NCI-H1436 treated with DMSO at 0.1 percent for 48 hours (cell line): ENCODE results near the gene ZDHHC3.

Experiments used
- DNase-seq: peaks from one replicate; lab custom pipeline; 2025; lab: John Stamatoyannopoulos, UW

ZDHHC3 gene, protein sequence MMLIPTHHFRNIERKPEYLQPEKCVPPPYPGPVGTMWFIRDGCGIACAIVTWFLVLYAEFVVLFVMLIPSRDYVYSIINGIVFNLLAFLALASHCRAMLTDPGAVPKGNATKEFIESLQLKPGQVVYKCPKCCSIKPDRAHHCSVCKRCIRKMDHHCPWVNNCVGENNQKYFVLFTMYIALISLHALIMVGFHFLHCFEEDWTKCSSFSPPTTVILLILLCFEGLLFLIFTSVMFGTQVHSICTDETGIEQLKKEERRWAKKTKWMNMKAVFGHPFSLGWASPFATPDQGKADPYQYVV

DNA sequence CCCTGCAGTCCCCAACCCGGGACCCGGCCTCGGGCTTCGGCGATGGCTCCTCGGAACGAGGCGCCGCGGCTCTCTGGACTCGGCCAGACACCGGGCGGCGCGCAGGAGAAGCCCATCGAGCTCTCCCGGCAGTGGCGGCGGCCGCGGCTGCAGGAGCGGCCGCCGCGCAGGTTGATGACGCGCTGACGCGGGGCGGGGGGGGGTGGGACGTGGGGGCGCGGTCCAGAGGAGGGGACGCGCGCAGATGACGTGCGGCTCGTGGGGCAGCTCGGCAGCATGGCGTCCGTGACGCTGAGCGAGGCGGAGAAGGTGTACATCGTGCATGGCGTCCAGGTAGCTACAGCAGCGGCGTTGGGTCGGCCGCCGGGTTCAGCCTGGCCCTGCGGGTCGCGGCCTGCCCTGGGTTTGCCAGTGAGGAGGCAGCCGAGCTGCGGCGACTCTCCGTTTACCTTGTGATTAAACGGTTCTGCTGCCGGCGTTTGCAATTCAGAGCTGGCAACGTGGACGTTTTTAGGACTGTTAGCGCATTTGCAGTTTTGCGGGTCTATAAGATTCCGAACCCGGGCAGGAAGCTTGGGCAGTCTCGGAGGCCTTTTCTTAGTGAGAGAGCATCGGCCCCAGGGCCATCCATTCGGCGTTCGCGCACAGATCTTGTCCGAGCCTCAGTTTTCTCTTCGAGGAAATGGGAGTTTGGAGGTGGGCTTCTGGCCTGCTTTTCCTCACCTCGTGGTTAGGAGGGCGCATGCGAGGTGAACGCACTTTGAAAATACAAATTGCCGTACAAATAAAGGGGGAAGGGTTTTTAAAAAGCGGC is at the start of gene ZDHHC3, which contains the start of gene EXOSC7:
Gene ZDHHC3, minus strand, starts transcription at position 173 of the 814 bp plus-strand sequence. CDS start 16,738 bp downstream, outside the sequence.
Gene EXOSC7, plus strand, starts transcription at position 243 of the 814 bp plus-strand sequence. Its CDS starts 34 bp downstream, at position 277.
- no peak for DNase-seq

DNA sequence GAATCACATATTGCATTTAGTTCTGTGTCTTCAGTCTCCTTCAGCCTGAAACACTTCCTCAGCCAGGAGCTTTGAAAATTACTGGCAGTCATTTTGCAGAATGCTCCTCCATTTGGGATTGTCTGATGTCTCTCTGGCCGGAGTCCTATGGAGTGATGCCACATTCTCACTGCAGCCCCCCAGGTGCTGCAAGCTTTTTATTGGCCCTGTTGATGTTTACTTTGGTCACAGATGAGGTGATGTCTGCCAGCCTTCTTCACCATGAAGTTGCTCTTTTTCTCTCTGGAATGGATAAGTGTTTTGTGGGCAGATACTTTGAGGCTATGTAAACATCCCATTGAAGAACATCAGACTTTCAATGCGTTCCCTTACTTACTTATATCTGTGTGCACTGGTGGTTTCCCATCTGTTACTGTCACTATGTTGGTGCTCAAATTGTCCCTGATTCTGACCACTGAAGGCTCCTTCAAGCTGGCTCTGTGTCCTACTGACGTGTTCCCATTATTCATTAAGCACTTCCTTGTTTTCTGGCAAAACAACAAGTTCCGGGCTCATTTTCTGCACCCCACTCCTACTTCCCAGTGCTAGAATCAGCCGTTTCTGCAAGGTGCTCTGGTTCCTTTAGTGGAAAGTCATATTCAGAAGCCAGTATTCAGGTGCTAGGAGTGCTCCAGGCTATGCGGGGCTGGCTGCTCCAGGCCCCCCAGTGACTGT is 48.7 kb upstream of the ZDHHC3 start:
- no peak for DNase-seq

DNA sequence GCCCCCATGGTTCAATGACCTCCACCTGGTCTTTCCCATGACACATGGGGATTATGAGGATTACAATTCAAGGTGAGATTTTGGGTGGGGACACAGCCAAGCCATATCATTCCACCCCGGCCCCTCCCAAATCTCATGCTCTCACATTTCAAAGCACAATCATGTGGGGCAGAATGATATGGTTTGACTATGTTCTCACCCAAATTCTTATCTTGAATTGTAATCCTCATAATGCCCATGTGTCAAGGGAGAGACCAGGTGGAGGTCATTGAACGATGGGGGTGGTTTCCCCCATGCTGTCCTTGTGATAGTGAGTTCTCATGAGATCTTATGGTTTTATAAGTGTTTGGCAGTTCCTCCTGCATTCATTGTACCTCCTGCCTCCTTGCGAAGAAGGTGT is 47.7 kb upstream of the ZDHHC3 start:
- DNase-seq = no peak

DNA sequence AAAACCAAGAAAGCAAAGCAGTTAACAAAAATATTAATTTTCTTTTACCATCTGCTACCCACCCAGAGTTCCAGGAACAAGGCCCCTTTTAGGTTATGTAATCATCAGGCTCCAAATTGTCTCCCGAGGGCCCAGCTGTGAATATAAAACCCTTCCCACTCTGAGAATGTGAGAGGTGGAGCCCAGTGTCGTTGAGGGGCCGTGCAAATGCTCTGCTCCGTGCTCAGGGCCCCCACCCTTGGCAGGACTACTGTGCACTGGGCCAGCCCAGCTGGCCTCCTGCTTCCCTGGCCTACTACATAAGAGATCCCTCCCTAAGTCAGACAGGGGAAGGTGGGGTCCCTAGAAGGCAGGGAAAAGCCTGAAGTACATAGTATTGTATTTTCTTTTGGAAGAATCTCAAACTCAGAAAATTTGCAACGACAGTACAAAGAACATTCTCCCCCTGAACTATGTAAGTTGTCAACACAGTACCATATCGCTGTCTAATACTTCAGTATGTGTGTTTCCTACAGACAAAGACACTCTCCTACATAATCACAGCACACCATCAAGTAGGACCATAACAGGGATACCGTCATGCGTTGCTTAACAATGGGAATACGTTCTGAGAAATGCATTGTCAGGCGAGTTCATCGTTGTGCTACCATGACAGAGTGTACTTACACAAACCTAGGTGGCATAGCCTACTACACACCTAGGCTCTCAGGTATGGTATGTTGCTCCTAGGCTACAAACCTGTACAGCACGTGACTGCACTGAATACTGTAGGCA is 45.7 kb upstream of the ZDHHC3 start:
- DNase-seq = no peak

DNA sequence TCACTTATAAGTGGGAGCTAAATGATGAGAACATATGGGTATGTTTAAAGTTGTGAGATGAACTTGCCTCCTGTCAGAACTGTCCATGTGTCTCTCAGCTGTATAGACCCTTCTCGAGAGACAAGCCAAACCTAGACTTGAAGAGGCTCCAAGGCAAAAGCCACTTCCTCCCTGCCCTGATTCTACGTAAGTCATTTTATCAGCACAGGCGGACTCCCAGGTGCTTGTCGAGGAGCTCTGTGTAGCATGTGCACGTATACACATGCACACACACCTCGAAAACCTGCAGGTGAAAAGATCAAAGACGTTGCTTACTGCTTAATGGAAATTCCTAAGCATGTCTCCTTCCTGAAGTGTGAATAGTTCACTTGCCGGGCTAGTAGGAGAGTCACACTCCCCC is 44.6 kb upstream of the ZDHHC3 start:
- DNase-seq = no peak

DNA sequence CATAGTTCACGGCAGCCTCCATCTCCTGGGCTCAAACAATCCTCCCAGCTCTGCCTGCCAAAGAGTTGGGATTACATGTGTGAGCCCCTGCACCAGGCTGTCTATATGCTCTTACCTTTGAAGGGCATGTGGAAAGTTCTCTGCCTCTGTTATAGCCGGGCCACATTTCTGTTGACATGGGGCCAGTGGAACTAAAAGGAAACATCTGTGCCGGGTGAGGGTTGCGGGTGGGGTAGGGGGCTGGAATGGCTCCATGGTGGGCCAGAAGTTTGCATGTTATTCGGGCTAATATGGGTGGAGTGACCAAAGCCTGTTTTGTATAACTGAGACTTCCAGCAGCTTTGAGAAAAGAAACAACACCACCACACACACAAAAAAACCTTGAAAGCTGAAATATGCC is 41.8 kb upstream of the ZDHHC3 start:
- DNase-seq = no peak

DNA sequence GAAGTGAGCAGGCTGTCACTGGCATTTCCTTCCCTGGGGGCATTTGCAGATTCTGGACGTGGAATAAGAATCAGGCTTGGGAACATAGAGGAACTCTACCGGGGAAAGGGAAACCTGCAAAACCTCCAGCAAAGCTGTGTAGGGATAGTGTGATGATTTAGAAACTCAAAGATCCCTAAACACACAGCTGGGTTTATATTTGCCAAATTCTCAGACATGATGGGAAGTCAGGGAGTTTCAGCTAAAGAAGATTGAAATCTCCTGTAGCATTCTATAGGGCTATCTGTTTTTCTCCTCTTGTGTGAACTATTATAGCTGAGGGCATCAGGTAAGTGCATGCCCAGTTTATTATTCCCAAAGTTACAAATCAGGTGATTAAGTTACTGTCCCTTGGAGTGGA is 40.9 kb upstream of the ZDHHC3 start:
- DNase-seq = no peak

DNA sequence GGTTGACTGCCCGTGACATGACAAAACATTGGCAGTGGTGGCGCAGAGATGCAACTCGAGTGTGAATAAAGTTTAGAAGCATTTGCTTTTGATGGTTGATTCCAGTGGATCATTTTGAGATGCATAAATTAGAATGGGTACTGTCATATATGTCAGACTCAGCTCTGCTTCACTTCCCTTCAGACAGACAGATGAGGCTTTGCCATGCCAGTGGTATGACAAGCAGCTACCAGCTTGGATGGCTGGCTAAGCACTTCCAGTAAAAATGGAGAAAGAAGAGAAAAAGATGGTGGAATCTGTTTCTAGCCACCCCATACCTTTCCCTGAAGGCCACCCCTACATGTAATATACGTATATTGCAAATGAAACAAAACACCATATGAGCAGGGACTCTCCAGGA is 36.6 kb upstream of the ZDHHC3 start:
- no peak for DNase-seq

DNA sequence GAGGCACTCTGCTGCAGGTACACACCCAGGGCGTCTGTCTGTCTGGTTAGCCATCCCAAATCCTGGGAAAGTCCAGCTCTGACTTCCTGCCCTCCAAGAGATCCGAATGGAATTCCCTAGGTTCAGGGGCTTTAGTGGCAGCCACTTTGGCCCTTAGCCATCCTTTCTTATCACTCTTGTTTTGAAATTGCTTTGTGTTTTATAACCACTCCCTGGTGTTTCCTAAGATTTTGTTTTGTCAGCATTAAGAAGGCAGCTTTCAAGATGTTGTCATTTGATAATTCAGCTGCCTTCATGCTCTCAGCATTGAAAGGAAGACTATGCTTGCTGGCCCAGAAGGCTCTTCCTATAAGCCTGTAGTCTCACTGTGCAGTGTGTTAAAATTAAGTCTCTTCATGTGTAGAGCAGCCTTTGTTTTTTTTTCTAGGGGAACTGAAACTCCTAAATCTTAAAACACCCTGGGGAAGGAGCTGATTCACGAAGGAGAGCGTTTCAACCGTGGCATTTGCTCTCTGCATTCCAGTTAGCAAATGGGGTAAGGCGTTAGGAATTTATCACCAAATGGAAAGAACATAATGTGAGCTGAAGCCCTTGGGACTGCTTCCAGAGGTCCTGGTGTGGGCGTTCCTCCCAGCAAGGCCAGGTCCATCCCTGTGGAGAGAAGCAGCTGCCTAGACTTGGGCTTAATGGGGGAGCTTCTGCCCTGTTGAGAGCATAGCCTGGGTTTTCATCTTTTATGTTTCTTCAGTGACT is 36.0 kb upstream of the ZDHHC3 start:
- DNase-seq = no peak

DNA sequence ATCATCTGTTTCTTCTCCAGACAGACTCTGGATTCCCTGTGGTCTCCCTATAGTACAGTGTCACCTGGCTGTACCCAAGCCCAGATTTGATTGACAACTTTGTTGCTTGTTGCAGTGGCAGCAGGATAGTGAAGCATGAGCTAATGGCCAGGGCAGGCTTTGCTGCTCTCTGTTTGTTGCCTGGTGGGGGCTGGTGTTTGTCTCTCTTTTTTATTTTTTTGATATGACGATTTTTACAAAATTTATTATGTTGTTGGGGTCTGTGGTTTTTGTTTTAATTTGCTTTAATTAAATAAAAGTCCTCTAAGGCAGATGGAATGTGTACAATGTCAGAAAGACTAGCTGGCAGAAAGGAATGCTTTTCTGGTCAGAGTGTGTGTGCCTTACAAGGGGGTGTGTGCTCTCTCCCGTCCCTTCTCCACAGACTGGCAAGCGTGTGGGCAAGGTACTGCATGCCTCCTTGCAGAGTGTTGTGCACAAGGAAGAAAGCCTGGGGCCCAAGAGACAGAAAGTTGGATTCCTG is 34.9 kb upstream of the ZDHHC3 start:
- no peak for DNase-seq

DNA sequence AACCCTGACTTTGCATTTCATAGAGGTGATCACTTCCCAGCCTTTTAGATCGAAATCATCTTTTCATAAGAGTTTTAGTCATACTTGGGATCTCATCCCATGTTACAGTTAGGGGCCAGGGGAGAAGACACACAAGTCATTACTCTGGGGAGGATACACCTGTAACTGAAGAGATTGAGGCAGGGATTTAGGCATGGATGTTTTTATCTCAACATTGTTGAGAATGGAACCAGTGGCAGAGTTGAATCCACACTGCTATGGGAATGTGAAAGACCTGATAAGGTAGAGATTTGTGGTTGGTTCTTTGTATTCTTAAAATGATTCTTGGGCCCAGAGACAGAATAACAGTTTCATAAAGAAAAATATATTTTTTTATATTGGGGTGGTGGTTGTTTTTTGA is 33.9 kb upstream of the ZDHHC3 start:
- DNase-seq = no peak

DNA sequence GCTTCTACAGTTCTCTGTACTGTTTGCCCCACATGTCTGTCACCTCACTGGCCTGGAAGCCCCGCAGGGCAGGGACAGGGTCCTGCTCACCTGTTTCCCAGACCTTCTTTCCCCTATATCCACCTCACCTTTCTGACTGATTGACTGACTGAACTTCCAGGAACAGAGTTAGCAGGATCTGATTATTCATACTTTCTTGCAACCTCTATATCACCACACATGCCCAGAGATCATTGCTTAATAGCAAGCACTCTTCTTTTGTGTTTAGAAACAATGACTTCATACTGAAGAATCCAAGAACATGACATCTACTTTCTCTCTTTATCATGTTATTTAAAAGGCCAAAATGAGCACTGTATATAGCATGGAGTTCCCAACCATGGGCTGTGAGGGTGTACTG is 32.1 kb upstream of the ZDHHC3 start:
- DNase-seq = no peak

DNA sequence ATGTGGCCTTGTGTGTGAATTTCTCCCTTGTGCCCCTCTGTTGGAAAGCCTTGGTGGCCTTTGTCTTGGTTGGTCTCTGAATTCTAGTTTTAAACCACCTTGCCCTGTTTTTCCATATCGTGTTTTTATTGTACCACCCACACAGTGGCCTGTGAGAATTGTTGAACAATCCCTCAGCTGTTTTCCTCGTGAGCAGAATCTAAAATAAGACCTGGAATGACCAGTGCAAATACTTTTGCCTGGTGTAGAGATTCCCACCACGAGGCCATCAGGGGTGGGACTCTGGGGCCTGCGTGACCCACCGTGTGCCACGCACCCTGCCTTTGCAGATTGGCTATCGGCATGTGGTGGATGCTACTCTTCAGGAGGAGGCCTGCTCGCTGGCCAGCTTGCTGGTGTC is 31.1 kb upstream of the ZDHHC3 start:
- no peak for DNase-seq

DNA sequence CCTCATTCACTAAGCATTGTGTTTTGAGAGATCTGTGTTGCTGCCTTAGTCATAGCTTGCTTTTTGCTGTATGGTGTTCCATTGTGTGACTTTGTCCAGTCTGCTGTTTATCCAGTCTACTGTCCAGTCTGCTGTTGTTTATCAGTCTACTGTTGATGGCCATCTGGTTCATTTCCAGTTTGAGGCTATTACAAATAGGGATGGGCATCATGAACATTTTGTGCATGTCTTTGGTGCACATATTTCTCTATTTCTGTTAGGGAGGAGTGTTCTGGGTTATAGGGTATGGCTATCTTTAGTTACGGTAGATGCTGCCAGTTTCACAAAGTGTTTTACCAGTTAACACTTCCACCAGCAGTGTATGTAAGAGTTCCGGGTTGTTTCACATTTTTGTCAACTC is 27.9 kb upstream of the ZDHHC3 start:
- no peak for DNase-seq

DNA sequence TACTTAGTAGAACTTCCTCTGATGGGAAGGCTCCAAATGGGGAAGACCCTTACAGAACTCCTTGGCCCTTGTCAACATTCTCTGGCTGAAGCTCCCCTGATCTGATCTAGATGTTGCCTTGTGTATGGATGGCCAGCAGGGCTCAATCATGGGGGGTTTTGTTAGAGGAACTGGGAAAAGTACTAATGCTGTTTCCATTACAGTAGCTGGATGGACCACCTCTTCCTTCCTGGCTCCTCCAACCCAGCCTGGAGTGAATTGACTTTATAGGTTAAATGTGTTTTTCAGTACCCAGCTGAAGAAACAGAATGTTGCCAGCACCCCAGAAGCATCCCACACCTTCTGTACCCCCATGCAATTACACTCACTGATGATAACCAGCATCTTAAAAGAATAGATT is 27.4 kb upstream of the ZDHHC3 start:
- DNase-seq = no peak

DNA sequence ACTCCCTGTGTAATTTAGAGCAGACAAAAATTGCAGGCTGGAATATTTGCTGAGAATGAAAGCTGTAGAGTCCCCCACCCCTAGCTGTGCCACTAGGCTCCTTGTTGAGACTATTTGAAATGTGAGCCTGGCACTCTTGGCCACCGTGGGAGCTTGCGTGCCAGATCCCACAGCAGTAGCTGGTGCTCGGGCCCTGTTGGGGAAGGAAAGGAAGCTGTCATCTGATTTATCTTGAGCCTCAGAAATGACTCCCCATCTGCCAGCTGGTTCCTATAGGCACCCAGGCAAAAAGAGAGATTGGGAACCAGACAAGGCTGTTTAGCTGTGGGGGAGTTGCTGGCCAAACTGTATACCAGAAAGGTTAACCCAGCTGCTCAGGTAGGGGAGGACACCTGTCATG is 26.7 kb upstream of the ZDHHC3 start:
- DNase-seq = no peak

DNA sequence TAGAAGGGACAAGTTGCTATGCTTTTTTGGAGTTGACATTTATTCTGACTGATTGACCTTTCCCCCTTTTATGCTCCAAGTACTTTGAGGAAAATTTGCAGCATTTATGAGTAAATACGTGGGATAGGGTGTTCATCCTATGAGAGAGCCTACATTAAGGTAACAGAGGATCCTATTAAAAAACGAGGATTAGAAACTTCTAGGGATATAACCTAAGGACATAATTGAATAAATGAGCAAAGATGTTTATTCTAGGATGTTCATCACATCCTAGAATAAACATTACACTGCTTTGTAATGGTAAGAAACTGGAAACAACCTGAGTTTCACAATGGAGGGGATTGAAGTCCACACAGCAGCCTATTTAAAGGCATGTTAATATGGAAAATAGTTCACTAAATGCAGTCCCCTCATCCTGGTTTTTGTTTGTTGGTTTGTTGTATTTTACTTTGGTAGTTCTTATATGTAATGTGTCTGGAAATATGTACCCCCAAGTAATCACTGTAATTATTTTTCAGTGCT is 26.2 kb upstream of the ZDHHC3 start:
- DNase-seq = no peak

DNA sequence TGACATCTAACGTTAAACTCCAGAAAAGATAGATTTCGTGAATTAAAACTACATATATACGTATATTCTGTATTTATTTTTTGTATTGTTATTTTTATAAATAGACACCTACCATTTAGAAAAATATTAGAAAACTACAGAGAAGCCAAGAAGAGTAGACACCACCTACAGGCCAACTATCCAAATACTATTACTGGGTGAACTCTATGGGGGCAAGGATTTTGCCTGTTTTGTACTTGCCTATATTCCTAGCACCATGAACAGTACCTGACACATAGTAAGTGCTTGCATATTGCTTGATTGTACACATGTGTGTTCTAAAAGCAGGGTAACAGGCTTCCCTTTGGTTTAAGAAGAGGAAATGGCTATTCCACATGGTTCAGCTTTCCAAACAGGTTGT is 25.8 kb upstream of the ZDHHC3 start:
- DNase-seq = no peak

DNA sequence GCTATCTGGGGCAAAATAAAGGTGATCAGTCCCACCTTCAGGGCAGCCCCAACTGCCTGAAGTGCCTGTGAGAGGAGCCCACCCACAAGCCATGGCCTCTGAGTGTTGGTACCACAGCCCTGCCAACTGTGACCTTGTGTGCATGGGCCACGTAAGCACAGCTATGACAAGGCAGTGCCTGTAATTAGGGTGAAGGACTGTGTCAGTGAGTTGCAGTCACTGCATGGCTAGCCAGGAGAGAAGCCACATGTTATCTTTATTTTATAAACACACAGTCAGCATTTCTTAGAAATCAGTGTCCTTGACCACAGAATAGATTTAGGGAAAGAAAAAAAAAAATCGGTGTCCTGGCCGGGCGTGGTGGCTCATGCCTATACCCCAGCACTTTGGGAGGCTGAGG is 24.8 kb upstream of the ZDHHC3 start:
- no peak for DNase-seq

DNA sequence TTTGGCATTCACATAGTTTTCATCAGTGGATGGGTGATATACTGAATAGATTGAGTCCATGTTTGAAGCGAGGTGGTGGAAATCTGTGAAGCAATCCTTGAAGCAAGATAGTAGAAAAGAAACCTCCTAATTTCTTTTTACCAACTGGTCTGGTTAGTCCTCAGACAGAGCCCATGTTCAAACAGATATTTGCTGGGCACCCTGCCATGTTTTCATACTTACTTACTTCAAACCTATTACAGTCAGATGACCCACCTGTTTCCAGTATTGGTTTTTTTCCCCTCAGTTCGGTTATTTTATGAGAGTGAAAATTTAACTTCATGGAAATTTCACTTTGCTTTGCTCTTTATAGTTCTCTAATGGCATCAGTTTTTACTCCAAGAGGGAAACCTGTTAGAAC is 23.8 kb upstream of the ZDHHC3 start:
- DNase-seq = no peak

DNA sequence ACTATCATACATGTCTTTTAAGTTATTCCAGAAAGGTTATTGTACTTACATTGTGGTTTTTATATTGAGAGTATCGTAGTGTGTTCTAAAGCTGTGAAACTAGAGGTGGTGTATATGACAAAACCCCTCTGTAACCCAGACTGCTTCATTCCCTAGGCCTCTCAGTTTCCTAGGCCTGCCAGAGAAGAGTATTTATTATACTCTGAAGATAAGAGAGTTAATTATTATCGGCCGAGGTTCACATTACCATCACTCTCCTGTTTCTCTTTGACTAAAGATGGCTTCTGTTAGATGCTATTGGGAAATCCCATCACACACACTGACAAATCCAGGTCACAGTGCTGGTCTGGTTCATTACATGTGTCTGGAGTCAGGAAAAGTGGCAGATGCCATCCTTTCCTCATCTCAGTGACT is 20.6 kb upstream of the ZDHHC3 start:
- DNase-seq = no peak
